ENCODE data around the gene INVS. TPM values are rescaled to one million over a fixed set of nuclear protein-coding genes. Genes with fewer than 3 reads are reported as not detected.

INVS gene
- total RNA-seq, 1 experiment from 2014 or later, result 21.1 TPM

DNA sequence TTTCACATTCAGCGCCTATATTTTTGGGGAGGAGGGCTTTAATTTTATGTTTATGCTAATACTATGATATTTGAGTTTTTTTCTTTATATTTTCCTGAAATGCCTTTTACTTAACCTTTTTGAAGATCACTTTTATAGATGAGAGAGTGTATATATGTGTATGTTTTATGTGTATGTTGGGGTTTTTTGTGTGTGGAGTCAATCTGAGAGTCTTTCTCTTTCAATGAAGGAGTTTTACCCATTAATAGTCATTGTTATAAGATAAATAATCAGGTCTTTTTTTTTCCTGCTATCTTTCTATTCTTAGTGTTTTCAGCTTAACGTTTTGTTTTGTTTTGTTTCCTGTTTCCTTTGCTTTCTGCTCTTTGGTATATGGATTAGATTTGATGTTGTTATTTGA, 141.5 kb downstream of the INVS start:
- ChIA-PET RAD21 (ENCODE audit: low non-redundant PET in 1 of 2, low total read pairs in 2 of 2, uncharacterized antibody in 2 of 2, unreplicated experiment in 2 of 2) (no interaction called here), POLR2A (no interaction called here), CTCF (no interaction called here)
- no peak overlapping the region for H3K4me3 ChIP-seq (replicated peaks in 1 of 2; ENCODE audit: low read depth in 1 of 2, low read length in 2 of 2)
- H3K4me1 ChIP-seq (ENCODE audit: control insufficient read depth in 1 of 2, insufficient read depth in 2 of 2, low read length in 2 of 2), result no peaks in the 10 kb centered on the region
- H3K36me3 ChIP-seq (ENCODE audit: control insufficient read depth in 1 of 2, insufficient read depth in 2 of 2, low read length in 2 of 2), result 0 out of 4 replicates have a peak, but pooled peaks cover 0 to 6% of the 10 kb centered on the region in 2 experiments
- no peak overlapping the region for H3K4me2 ChIP-seq (ENCODE audit: low read length)
- no peaks in the 10 kb centered on the region for H3K79me2 ChIP-seq (ENCODE audit: insufficient read depth, low read length)
- H3K9ac ChIP-seq (ENCODE audit: low read length), result no peak overlapping the region
- intact Hi-C loops (cut with micrococcal nuclease), result no loop called here
- no peaks in the 10 kb centered on the region for H3K9me2 ChIP-seq (ENCODE audit: insufficient read depth)
- no peak overlapping the region for H3K27ac ChIP-seq (ENCODE audit: low read depth, low read length)
- ATAC-seq (no peak), DNase-seq (ENCODE audit: low read depth, low spot score) (no peak)
- no peak overlapping the region for H2AFZ ChIP-seq (ENCODE audit: low read depth, low read length, poor library complexity, severe bottlenecking)
- TF ChIP-seq ZFX (IDR thresholded peaks at IDR 0.05), result no peak
- TF ChIP-seq, protein P1, sequence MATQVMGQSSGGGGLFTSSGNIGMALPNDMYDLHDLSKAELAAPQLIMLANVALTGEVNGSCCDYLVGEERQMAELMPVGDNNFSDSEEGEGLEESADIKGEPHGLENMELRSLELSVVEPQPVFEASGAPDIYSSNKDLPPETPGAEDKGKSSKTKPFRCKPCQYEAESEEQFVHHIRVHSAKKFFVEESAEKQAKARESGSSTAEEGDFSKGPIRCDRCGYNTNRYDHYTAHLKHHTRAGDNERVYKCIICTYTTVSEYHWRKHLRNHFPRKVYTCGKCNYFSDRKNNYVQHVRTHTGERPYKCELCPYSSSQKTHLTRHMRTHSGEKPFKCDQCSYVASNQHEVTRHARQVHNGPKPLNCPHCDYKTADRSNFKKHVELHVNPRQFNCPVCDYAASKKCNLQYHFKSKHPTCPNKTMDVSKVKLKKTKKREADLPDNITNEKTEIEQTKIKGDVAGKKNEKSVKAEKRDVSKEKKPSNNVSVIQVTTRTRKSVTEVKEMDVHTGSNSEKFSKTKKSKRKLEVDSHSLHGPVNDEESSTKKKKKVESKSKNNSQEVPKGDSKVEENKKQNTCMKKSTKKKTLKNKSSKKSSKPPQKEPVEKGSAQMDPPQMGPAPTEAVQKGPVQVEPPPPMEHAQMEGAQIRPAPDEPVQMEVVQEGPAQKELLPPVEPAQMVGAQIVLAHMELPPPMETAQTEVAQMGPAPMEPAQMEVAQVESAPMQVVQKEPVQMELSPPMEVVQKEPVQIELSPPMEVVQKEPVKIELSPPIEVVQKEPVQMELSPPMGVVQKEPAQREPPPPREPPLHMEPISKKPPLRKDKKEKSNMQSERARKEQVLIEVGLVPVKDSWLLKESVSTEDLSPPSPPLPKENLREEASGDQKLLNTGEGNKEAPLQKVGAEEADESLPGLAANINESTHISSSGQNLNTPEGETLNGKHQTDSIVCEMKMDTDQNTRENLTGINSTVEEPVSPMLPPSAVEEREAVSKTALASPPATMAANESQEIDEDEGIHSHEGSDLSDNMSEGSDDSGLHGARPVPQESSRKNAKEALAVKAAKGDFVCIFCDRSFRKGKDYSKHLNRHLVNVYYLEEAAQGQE (IDR thresholded peaks at IDR 0.05; ENCODE audit: low read depth), result no peak
- TF ChIP-seq JUND (IDR thresholded peaks at IDR 0.05), result no peak
- TF ChIP-seq ZBTB33 (IDR thresholded peaks at IDR 0.05; ENCODE audit: extremely low read depth, insufficient replicate concordance, low read length), result no peak
- no peak for TF ChIP-seq FOSL1 (IDR thresholded peaks at IDR 0.05; ENCODE audit: low read depth)
- no peak for TF ChIP-seq ELF1 (IDR thresholded peaks at IDR 0.05; ENCODE audit: borderline replicate concordance, low read depth)
- no peak for TF ChIP-seq TCF7L2 (IDR thresholded peaks at IDR 0.05; ENCODE audit: borderline replicate concordance, extremely low read depth, insufficient read depth, insufficient read length)
- TF ChIP-seq EGR1 (IDR thresholded peaks at IDR 0.05; ENCODE audit: low read depth), result no peak
- TF ChIP-seq, protein P2, sequence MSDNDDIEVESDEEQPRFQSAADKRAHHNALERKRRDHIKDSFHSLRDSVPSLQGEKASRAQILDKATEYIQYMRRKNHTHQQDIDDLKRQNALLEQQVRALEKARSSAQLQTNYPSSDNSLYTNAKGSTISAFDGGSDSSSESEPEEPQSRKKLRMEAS (IDR thresholded peaks at IDR 0.05), result no peak
- TF ChIP-seq RAD21 (IDR thresholded peaks at IDR 0.05; ENCODE audit: low read depth), result no peak
- TF ChIP-seq CBX3 (IDR thresholded peaks at IDR 0.05; ENCODE audit: low read depth), result no peak
- TF ChIP-seq POLR2AphosphoS5 (IDR thresholded peaks at IDR 0.05; ENCODE audit: low read depth, low read length), result no peak
- no peaks in the 10 kb centered on the region for H3K9me3 ChIP-seq (ENCODE audit: control insufficient read depth in 1 of 2, insufficient read depth in 1 of 2, low read depth in 1 of 2, low read length in 2 of 2)
- BruUV-seq (replicated peaks), result no TSS peak
- H4K20me1 ChIP-seq (ENCODE audit: insufficient read depth), result no peaks in the 10 kb centered on the region
- no peaks in the 10 kb centered on the region for H3K27me3 ChIP-seq (ENCODE audit: insufficient read depth, low read length)

All from HCT116 (cell line).